ENCODE measurements around the gene PLPP1. TPM values are rescaled to one million over a fixed set of nuclear protein-coding genes. Genes with fewer than 3 reads are reported as not detected.
A peak's percentile ranks its signal among the peaks of the same experiment; 100 is the strongest.

Gene PLPP1
- total RNA-seq, 1 donor from 2014 or later = 17.4 TPM

DNA sequence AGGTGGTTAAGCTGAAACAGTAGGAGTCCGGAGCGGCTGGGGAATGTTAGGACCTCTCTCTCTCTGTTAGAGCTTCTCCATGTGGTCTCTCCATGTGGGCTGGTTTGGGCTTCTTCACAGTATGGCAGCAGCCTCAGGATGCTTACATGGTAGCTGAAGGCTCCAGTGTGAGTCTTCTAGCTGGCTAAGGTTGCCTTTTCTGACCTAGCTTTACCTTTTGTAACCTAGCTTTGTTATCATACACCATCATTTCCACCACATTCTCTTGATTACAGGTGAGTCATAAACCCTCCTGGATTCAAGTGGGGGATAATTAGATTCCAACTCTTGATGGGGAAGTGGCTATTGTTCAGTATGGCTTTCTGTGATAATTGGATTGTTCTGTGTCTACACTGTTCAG, 128.5 kb downstream of the PLPP1 start:
- Mint-ChIP-seq H3K27ac (ENCODE audit: unreplicated experiment) (no peak overlapping the region), H3K9me3 (ENCODE audit: unreplicated experiment) (no peaks in the 10 kb centered on the region), H3K4me1 (ENCODE audit: low read depth, unreplicated experiment) (no peaks in the 10 kb centered on the region), H3K36me3 (ENCODE audit: unreplicated experiment) (no peaks in the 10 kb centered on the region), H3K27me3 (ENCODE audit: unreplicated experiment) (no peaks in the 10 kb centered on the region), H3K4me3 (ENCODE audit: unreplicated experiment) (no peak overlapping the region)
- no peak for DNase-seq
- TF ChIP-seq, protein P1, sequence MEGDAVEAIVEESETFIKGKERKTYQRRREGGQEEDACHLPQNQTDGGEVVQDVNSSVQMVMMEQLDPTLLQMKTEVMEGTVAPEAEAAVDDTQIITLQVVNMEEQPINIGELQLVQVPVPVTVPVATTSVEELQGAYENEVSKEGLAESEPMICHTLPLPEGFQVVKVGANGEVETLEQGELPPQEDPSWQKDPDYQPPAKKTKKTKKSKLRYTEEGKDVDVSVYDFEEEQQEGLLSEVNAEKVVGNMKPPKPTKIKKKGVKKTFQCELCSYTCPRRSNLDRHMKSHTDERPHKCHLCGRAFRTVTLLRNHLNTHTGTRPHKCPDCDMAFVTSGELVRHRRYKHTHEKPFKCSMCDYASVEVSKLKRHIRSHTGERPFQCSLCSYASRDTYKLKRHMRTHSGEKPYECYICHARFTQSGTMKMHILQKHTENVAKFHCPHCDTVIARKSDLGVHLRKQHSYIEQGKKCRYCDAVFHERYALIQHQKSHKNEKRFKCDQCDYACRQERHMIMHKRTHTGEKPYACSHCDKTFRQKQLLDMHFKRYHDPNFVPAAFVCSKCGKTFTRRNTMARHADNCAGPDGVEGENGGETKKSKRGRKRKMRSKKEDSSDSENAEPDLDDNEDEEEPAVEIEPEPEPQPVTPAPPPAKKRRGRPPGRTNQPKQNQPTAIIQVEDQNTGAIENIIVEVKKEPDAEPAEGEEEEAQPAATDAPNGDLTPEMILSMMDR (IDR thresholded peaks at IDR 0.05; ENCODE audit: partially characterized antibody, unreplicated experiment) = no peak

DNA sequence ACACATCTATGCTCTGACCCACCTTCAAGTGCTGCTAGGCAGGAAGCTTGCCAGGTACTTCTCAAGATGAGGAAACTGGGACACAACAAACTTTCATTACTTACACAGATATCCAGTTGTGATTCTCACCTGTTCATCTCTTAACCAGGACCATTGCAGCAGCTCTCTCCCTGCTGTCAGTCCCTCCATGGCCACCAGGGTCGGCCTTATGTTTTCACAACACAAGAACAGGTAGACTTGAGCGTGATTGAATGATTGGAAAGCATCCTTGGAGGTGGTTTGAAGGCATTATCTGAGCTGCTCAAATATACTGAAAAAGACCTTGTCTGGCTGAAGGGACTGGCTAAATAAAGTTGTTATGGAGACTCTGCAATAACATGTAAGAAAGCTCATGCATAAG, 132.6 kb downstream of the PLPP1 start:
- DNase-seq = no peak
- TF ChIP-seq, protein P1 (IDR thresholded peaks at IDR 0.05; ENCODE audit: partially characterized antibody, unreplicated experiment) = peak; percentile 41
- no peaks in the 10 kb centered on the region for H3K4me1 Mint-ChIP-seq (ENCODE audit: low read depth, unreplicated experiment)

DNA sequence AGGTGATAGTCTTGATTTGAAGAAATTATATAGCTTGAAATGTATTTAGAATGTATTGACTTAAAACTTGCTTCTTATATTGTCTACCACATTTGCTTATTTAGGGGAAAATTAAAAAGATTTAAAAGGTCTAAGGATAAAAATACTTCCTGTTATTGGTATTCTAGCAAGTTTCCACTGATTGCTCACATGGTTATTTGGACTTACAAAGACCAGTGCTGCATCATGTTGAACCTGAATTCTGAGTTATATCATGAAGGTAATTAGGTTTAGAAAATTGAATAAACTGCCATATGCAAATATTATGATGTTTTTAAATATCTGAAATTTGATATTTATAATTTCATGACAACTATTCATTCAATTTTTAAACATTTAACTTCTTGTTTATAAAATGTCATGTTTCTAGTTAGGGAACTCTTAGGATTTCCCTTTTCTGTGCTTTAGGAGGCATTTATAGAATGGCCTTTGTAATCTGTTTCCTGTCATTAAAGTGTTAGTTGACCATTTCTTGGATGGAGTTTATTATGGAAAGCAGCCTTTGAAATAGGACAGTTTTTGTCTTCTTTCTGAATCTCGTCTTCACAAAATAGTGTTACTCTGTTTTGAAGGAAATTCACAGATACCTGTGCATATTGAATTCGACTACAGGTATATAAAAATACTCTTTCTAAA, 141.1 kb downstream of the PLPP1 start:
- TF ChIP-seq, protein P1 (IDR thresholded peaks at IDR 0.05; ENCODE audit: partially characterized antibody, unreplicated experiment) = no peak
- DNase-seq = no peak
- Mint-ChIP-seq H3K36me3 (ENCODE audit: unreplicated experiment) (peaks cover 4% of the 10 kb centered on the region), H3K27ac (ENCODE audit: unreplicated experiment) (no peak overlapping the region), H3K27me3 (ENCODE audit: unreplicated experiment) (no peaks in the 10 kb centered on the region), H3K4me1 (ENCODE audit: low read depth, unreplicated experiment) (no peaks in the 10 kb centered on the region), H3K4me3 (ENCODE audit: unreplicated experiment) (no peak overlapping the region), H3K9me3 (ENCODE audit: unreplicated experiment) (no peaks in the 10 kb centered on the region)

More for the DNA sequence above, 132.6 kb downstream of the PLPP1 start:
- H3K27ac Mint-ChIP-seq (ENCODE audit: unreplicated experiment) = no peak overlapping the region
- no peaks in the 10 kb centered on the region for H3K9me3 Mint-ChIP-seq (ENCODE audit: unreplicated experiment)
- H3K4me3 Mint-ChIP-seq (ENCODE audit: unreplicated experiment) = no peak overlapping the region
- no peaks in the 10 kb centered on the region for H3K36me3 Mint-ChIP-seq (ENCODE audit: unreplicated experiment)
- H3K27me3 Mint-ChIP-seq (ENCODE audit: unreplicated experiment) = no peaks in the 10 kb centered on the region

DNA sequence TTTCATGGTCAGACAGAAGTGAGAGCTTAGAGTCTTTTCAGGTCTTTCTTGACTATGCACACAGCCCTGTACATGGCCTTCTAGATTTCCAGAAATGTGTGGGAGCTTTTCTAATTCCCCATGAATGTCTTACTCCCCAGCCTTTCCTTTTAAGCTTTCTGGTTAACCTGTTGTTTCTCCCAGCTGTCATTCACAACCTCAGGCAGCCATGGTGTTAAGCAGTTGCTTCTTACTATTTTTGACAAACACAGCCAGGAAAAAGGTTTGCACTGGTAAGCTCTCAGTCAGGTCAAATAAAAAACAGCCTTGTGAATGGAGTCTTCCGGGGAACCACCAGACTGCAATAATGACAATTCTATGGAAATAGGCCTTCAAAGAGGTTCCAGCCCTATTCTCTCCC, 142.1 kb downstream of the PLPP1 start:
- Mint-ChIP-seq H3K36me3 (ENCODE audit: unreplicated experiment) (peaks cover 4% of the 10 kb centered on the region), H3K4me1 (ENCODE audit: low read depth, unreplicated experiment) (no peaks in the 10 kb centered on the region), H3K27me3 (ENCODE audit: unreplicated experiment) (no peaks in the 10 kb centered on the region), H3K9me3 (ENCODE audit: unreplicated experiment) (no peaks in the 10 kb centered on the region), H3K27ac (ENCODE audit: unreplicated experiment) (no peak overlapping the region), H3K4me3 (ENCODE audit: unreplicated experiment) (no peak overlapping the region)
- no peak for DNase-seq
- TF ChIP-seq, protein P1 (IDR thresholded peaks at IDR 0.05; ENCODE audit: partially characterized antibody, unreplicated experiment) = no peak

DNA sequence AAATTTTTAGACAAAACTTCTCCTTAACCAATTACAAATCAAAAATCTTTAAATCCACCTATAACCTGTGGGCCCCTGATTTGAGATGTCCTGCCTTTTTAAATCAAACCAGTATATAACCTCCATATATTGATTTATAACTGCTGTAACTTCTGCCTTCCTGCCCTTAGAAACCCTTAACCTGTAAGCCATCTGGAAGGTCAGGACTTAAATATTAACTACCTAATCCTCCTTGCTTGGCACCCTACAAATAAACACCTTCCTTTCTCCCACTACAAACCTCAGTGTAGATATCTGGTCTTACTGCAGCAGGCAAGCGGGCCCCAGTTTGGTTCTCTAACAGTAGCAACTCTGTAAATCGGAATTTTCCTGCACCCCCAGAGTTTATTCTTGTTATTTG, 143.1 kb downstream of the PLPP1 start:
- peaks cover 4% of the 10 kb centered on the region for H3K36me3 Mint-ChIP-seq (ENCODE audit: unreplicated experiment)
- DNase-seq = no peak
- H3K4me3 Mint-ChIP-seq (ENCODE audit: unreplicated experiment) = no peak overlapping the region
- TF ChIP-seq, protein P1 (IDR thresholded peaks at IDR 0.05; ENCODE audit: partially characterized antibody, unreplicated experiment) = no peak
- H3K4me1 Mint-ChIP-seq (ENCODE audit: low read depth, unreplicated experiment) = no peaks in the 10 kb centered on the region
- no peak overlapping the region for H3K27ac Mint-ChIP-seq (ENCODE audit: unreplicated experiment)
- no peaks in the 10 kb centered on the region for H3K9me3 Mint-ChIP-seq (ENCODE audit: unreplicated experiment)
- H3K27me3 Mint-ChIP-seq (ENCODE audit: unreplicated experiment) = no peaks in the 10 kb centered on the region

Measured in glutamatergic neuron (in vitro differentiated cells).